ENCODE data around the gene JADE3.

GRCh38 chrX:46913667-46914066 lies 1.4 kb downstream of the JADE3 start:
- TF ChIP-seq, protein P1, sequence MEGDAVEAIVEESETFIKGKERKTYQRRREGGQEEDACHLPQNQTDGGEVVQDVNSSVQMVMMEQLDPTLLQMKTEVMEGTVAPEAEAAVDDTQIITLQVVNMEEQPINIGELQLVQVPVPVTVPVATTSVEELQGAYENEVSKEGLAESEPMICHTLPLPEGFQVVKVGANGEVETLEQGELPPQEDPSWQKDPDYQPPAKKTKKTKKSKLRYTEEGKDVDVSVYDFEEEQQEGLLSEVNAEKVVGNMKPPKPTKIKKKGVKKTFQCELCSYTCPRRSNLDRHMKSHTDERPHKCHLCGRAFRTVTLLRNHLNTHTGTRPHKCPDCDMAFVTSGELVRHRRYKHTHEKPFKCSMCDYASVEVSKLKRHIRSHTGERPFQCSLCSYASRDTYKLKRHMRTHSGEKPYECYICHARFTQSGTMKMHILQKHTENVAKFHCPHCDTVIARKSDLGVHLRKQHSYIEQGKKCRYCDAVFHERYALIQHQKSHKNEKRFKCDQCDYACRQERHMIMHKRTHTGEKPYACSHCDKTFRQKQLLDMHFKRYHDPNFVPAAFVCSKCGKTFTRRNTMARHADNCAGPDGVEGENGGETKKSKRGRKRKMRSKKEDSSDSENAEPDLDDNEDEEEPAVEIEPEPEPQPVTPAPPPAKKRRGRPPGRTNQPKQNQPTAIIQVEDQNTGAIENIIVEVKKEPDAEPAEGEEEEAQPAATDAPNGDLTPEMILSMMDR (IDR thresholded peaks at IDR 0.05; ENCODE audit: insufficient read depth, low read length) = no peak
- TF ChIP-seq REST (IDR thresholded peaks at IDR 0.05; ENCODE audit: insufficient replicate concordance, low read depth) = no peak
- no peak for TF ChIP-seq GABPA (IDR thresholded peaks at IDR 0.05; ENCODE audit: low read depth)
- TF ChIP-seq POLR2AphosphoS5 (IDR thresholded peaks at IDR 0.05; ENCODE audit: low read depth) = no peak
